Measurements from ENCODE around the gene UNK. TPM values are rescaled to one million over a fixed set of nuclear protein-coding genes. Genes with fewer than 3 reads are reported as not detected.
A peak's percentile ranks its signal among the peaks of the same experiment; 100 is the strongest.

UNK gene
- total RNA-seq, 1 experiment from 2014 or later = 32.1 TPM

DNA sequence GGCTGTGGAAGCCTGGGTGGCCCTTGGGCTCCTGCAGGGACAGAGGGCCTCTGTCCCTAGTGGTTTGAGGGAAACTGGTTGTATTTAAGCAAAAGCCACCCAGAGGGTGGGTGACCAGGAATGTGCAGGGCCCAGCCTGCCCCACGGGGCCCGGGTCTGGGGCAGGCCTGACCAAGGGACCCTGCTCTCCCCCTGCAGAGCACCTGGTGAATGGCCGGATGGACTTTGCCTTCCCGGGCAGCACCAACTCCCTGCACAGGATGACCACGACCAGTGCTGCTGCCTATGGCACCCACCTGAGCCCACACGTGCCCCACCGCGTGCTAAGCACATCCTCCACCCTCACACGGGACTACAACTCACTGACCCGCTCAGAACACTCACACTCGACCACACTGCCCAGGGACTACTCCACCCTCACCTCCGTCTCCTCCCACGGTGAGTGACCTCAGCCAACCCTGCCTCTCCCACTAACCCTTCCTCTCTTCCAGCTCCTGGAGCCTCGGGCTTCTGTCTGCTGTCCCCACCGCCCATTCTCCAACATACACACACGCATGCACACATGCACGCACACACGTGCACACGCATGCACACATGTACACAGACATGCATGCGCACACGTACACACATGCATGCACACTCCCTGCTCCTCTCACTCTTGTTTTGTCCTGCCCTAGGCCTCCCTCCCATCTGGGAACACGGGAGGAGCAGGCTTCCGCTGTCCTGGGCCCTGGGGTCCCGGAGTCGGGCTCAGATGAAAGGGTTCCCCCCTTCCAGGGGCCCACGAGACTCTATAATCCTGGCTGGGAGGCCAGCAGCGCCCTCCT, 30.0 kb upstream of the UNK start:
- in situ Hi-C loops (cut with HindIII; ENCODE audit: low pct_unique_long_range_greater_than_20kb, low sequenced_read_pairs) (no loop called here), intact Hi-C loops (cut with micrococcal nuclease; ENCODE audit: unreplicated experiment) (no loop called here)
- ChIA-PET CTCF (no interaction called here), POLR2A (no interaction called here)
- ATAC-seq (no peak), DNase-seq (ENCODE audit: low read depth, low spot score) (no peak)
- Histone ChIP-seq H3K27me3 (ENCODE audit: control insufficient read depth, insufficient read depth, low read length) (no peaks in the 10 kb centered on the region), H3K4me3 (ENCODE audit: low read depth in 2 of 2, low read length in 2 of 2) (no peak overlapping the region), H3K27ac (ENCODE audit: low read length) (no peak overlapping the region), H3K36me3 (ENCODE audit: control insufficient read depth, insufficient read depth, low read length) (no peaks in the 10 kb centered on the region), H3K4me1 (ENCODE audit: control insufficient read depth, insufficient read depth, low read length) (peaks cover 11% of the 10 kb centered on the region), H3K9me3 (ENCODE audit: control insufficient read depth, insufficient read depth, low read depth, low read length) (no peaks in the 10 kb centered on the region)
- TF ChIP-seq, protein P1, sequence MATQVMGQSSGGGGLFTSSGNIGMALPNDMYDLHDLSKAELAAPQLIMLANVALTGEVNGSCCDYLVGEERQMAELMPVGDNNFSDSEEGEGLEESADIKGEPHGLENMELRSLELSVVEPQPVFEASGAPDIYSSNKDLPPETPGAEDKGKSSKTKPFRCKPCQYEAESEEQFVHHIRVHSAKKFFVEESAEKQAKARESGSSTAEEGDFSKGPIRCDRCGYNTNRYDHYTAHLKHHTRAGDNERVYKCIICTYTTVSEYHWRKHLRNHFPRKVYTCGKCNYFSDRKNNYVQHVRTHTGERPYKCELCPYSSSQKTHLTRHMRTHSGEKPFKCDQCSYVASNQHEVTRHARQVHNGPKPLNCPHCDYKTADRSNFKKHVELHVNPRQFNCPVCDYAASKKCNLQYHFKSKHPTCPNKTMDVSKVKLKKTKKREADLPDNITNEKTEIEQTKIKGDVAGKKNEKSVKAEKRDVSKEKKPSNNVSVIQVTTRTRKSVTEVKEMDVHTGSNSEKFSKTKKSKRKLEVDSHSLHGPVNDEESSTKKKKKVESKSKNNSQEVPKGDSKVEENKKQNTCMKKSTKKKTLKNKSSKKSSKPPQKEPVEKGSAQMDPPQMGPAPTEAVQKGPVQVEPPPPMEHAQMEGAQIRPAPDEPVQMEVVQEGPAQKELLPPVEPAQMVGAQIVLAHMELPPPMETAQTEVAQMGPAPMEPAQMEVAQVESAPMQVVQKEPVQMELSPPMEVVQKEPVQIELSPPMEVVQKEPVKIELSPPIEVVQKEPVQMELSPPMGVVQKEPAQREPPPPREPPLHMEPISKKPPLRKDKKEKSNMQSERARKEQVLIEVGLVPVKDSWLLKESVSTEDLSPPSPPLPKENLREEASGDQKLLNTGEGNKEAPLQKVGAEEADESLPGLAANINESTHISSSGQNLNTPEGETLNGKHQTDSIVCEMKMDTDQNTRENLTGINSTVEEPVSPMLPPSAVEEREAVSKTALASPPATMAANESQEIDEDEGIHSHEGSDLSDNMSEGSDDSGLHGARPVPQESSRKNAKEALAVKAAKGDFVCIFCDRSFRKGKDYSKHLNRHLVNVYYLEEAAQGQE (IDR thresholded peaks at IDR 0.05; ENCODE audit: insufficient read depth in 1 of 2, low read depth in 2 of 2, low read length in 1 of 2) = peak in 1 of 2 experiments; percentile 36; a peak in 1 of 4 replicates
- TF ChIP-seq SIN3A (IDR thresholded peaks at IDR 0.05; ENCODE audit: borderline replicate concordance, insufficient read depth, low read depth, low read length) = no peak
- no TSS peak for BruUV-seq (replicated peaks)

DNA sequence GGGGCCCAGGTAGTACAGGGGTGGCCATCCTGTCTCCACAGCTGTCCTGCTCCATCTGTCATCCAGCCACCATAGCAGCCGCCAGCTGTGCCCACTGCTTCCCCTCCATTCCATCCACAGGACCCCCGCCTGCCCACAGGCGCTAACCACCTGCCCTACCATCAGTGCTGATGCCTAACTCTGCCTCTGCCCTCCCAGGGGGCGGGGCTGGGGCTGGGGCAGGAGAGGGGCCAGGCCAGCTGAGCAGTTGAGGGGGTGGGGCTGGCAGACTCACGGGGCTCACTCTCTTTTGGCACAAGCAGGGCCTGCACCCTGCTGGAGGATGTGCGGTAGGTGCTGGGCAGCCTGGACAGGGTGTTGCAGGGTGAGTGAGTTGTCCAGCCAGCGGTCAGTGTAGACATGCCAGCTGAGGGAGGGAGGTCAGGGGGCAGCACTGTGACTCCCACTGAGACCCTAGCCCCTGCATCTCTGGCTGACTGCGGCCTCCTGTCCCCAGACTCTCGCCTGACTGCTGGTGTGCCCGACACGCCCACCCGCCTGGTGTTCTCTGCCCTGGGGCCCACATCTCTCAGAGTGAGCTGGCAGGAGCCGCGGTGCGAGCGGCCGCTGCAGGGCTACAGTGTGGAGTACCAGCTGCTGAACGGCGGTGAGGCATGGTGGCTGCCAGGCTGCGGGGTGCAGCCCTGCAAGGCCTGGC, 29.3 kb upstream of the UNK start:
- Histone ChIP-seq H3K4me1 (ENCODE audit: control insufficient read depth, insufficient read depth, low read length) (peaks cover 11% of the 10 kb centered on the region), H3K27me3 (ENCODE audit: control insufficient read depth, insufficient read depth, low read length) (no peaks in the 10 kb centered on the region), H3K27ac (ENCODE audit: low read length) (no peak overlapping the region), H3K36me3 (ENCODE audit: control insufficient read depth, insufficient read depth, low read length) (no peaks in the 10 kb centered on the region), H3K4me3 (ENCODE audit: low read depth in 2 of 2, low read length in 2 of 2) (no peak overlapping the region), H3K9me3 (ENCODE audit: control insufficient read depth, insufficient read depth, low read depth, low read length) (no peaks in the 10 kb centered on the region)
- CTCF ChIA-PET = no interaction called here
- no peak for DNase-seq (ENCODE audit: low read depth, low spot score)
- TF ChIP-seq, protein P2, sequence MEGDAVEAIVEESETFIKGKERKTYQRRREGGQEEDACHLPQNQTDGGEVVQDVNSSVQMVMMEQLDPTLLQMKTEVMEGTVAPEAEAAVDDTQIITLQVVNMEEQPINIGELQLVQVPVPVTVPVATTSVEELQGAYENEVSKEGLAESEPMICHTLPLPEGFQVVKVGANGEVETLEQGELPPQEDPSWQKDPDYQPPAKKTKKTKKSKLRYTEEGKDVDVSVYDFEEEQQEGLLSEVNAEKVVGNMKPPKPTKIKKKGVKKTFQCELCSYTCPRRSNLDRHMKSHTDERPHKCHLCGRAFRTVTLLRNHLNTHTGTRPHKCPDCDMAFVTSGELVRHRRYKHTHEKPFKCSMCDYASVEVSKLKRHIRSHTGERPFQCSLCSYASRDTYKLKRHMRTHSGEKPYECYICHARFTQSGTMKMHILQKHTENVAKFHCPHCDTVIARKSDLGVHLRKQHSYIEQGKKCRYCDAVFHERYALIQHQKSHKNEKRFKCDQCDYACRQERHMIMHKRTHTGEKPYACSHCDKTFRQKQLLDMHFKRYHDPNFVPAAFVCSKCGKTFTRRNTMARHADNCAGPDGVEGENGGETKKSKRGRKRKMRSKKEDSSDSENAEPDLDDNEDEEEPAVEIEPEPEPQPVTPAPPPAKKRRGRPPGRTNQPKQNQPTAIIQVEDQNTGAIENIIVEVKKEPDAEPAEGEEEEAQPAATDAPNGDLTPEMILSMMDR (IDR thresholded peaks at IDR 0.05) = peak; percentile 26; the same call in 1 of the 2 replicates
- no peak for TF ChIP-seq SIN3A (IDR thresholded peaks at IDR 0.05; ENCODE audit: borderline replicate concordance, insufficient read depth, low read depth, low read length)
- intact Hi-C loops (cut with micrococcal nuclease; ENCODE audit: unreplicated experiment) = no loop called here
- in situ Hi-C loops (cut with HindIII; ENCODE audit: low pct_unique_long_range_greater_than_20kb, low sequenced_read_pairs) = no loop called here
- POLR2A ChIA-PET = no interaction called here
- ATAC-seq = peak; percentile 58
- no TSS peak for BruUV-seq (replicated peaks)

GRCh38 chr17:75755990-75756389, 28.6 kb upstream of the UNK start:
- in situ Hi-C loops (cut with HindIII; ENCODE audit: low pct_unique_long_range_greater_than_20kb, low sequenced_read_pairs) = no loop called here
- no peak overlapping the region for H3K27ac ChIP-seq (ENCODE audit: low read length)
- CTCF ChIA-PET = no interaction called here
- BruUV-seq (replicated peaks) = no TSS peak
- H3K4me3 ChIP-seq (ENCODE audit: low read depth in 2 of 2, low read length in 2 of 2) = no peak overlapping the region
- peaks cover 11% of the 10 kb centered on the region for H3K4me1 ChIP-seq (ENCODE audit: control insufficient read depth, insufficient read depth, low read length)
- ATAC-seq (0 out of 2 replicates have a peak, but pooled peaks have one; percentile 1), DNase-seq (ENCODE audit: low read depth, low spot score) (no peak)
- intact Hi-C loops (cut with micrococcal nuclease; ENCODE audit: unreplicated experiment) = no loop called here
- no peaks in the 10 kb centered on the region for H3K27me3 ChIP-seq (ENCODE audit: control insufficient read depth, insufficient read depth, low read length)
- no peaks in the 10 kb centered on the region for H3K36me3 ChIP-seq (ENCODE audit: control insufficient read depth, insufficient read depth, low read length)
- no peak for TF ChIP-seq TCF7L2 (IDR thresholded peaks at IDR 0.05; ENCODE audit: low read depth, low read length)
- TF ChIP-seq SIN3A (IDR thresholded peaks at IDR 0.05; ENCODE audit: borderline replicate concordance, insufficient read depth, low read depth, low read length) = no peak
- TF ChIP-seq, protein P1 (IDR thresholded peaks at IDR 0.05; ENCODE audit: insufficient read depth in 1 of 2, low read depth in 2 of 2, low read length in 1 of 2) = no peak
- no peak; the same call in 1 of the 2 replicates for TF ChIP-seq POLR2AphosphoS5 (IDR thresholded peaks at IDR 0.05; ENCODE audit: low read depth, low read length)
- TF ChIP-seq, protein P2 (IDR thresholded peaks at IDR 0.05) = no peak
- POLR2A ChIA-PET = no interaction called here
- H3K9me3 ChIP-seq (ENCODE audit: control insufficient read depth, insufficient read depth, low read depth, low read length) = no peaks in the 10 kb centered on the region

All from Panc1 (cell line).